ENCODE measurements around the gene HECTD4.

HECTD4 gene

DNA sequence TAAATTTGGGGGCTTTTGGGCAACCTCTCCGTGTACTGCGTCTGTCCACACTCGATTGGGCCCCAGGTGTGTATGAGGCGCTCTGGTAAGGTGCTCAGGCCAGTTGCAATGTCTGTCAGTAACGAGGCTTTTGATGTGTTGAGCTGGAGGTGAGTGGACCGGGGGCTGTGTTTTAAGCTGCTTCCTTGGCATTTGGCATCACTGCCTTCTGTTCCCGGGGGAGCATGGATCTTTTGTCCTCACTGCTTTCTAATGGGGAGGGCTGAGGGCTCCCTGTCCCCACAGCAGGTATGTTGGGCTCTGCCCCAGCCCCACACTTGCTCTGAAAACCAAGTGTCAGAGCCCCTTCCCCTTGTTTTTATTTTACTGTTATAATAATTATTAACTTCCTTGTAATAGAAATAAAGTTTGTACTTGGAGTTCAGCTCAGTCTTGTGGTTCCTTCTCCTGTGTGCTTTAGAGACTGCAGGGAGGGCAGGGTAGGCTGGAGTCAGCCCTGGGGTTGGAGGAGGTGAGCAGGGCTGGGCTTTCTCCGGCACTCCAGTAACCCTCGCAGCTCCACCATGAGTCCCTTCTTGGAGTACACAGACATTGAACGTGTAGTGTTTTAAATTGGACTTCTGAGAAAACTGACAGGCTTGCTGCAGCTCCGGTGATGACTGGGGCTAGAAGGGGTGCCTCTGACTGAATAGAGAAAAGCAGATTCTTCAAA lies 228.9 kb downstream of the HECTD4 start:
- no peak for DNase-seq

DNA sequence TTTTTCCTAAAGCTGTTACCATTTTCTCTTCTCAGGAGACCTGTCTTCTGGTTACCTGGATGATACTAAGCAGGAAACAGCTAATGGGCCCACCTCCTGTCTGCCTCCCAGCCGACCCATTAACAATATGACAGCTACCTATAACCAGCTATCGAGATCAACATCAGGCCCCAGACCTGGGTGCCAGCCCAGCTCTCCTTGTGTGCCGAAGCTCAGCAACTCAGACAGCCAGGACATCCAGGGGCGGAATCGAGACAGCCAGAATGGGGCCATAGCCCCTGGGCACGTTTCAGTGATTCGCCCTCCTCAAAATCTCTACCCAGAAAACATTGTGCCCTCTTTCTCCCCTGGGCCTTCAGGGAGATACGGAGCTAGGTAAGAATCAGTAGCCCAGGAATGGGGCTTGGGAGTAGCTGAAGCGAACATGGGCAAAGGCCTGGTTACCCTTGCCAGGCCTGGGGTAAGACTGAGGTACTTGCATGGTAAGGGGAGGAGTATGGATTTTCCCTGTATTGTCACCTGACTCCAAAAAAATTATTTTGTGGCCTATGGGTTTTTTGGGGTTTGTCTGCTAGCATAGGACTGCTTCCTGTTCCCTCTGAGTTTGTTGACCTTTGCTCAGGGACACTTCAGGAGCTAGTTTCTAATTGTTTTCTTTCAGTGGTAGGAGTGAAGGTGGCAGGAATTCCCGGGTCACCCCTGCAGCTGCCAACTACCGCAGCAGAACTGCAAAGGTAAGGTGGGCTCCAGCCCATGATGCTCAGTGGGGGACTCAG lies 230.3 kb downstream of the HECTD4 start:
- DNase-seq = no peak

DNA sequence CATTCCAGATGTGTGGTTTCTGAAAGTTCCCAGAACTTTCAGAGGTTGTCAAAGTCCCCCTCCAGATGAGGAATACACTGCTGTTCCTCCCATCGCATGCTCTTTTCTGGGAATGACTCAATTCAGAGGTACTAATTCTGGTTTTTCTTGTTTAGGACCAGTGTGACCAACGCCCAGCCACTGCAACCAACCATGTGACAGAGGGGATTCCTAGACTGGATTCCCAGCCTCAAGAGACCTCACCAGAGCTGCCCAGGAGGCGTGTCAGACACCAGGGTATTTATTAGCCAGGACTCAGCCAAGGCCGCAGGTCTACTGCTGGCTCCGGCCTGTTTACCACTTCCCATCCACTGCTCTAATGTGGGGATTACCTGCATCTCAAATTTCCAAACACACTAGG lies 232.6 kb downstream of the HECTD4 start:
- DNase-seq = no peak

DNA sequence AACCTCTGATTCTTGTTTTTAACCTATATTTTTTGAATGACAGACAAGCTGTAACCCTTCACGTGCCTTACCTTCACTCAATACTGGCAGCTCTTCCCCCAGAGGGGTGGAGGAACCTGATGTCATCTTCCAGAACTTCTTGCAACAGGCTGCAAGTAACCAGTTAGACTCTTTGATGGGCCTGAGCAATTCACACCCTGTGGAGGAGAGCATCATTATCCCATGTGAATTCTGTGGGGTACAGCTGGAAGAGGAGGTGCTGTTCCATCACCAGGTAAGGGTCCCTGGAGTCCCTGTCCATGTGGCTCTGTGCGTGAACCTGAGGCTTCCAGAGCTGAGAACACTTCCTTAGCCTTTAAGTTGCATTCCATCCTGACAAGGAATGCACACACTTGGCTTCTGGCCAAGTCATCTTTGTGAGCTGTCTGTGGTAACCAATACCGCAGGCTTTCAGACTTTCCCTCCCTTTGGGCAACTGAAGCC lies 234.2 kb downstream of the HECTD4 start:
- no peak for DNase-seq

DNA sequence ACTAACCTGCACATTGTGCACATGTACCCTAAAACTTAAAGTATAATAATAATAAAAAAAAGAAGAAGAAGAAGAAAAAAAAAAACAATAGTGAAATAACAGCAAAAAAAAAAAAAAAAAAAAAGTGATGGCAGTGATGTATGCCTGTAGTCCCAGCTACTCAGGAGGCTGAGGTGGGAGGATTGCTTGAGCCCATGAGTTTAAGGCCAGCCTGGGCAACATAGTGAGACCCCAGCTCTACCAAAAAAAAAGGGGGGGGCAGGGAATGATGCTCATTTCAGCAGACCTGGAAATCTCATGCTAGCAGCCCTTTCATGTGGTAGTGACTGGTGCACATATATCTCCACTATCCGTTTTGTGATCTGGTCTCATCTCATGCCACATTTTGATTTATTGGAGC lies 236.1 kb downstream of the HECTD4 start:
- DNase-seq = no peak

DNA sequence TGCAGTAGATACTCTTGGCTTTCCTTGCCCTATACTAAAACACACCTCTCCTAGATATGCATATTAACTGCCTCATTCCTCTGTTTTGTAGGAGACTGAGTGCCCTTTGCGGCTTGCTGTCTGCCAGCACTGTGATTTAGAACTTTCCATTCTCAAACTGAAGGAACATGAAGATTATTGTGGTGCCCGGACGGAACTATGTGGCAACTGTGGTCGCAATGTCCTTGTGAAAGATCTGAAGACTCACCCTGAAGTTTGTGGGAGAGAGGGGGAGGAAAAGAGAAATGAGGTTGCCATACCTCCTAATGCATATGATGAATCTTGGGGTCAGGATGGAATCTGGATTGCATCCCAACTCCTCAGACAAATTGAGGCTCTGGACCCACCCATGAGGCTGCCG lies 241.5 kb downstream of the HECTD4 start:
- DNase-seq = no peak

DNA sequence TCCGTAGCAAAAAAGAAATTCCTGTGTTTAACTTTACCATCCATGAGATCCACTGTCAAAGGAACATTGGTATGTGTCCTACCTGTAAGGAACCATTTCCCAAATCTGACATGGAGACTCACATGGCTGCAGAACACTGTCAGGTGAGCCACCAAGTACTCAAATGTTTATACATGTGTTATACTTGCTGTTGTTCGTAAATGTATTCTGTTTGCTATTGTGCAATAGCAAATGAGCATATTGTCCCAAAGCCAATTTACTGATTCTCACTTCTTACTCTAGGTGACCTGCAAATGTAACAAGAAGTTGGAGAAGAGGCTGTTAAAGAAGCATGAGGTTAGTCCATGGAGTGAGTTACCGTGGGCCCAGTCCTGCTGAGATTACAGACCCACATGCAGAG lies 247.5 kb downstream of the HECTD4 start:
- DNase-seq = no peak

DNA sequence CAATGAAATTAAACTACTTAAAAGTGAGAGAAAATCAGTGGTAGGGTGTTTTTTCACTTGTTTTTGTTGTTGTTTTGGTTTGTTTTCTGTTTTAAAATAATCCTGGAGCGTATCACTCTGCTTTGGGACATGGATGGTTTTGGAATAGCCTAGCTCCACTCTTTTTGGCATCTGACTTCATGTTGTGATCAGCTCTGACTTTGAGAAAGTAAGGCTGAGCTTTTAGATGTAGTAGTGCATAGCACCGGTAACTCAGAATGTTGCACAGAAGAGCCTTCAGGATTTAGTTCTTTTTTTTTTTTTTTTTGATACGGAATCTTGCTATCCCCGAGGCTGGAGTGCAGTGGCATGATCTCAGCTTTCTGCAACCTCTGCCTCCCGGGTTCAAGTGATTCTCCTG lies 248.8 kb downstream of the HECTD4 start:
- DNase-seq = no peak

DNA sequence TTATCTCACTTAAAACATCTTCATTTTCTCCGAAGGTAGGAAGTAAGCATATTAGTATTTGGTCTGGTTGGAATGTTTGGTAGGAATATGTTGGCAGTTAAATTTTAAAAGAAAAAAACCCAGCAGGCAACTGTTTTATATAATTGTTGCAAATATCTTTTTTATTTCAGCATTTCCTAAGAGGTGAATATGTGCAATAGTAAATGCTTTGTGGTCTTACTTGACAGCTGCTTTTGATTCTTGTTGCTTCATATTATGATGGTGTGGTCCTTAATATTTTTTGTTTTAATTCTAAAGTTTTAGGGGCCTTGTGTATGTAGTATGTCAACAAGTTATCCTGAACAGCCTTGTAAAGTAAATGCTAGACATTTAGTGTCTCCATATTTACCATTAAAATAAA lies 250.5 kb downstream of the HECTD4 start:
- DNase-seq = no peak

DNA sequence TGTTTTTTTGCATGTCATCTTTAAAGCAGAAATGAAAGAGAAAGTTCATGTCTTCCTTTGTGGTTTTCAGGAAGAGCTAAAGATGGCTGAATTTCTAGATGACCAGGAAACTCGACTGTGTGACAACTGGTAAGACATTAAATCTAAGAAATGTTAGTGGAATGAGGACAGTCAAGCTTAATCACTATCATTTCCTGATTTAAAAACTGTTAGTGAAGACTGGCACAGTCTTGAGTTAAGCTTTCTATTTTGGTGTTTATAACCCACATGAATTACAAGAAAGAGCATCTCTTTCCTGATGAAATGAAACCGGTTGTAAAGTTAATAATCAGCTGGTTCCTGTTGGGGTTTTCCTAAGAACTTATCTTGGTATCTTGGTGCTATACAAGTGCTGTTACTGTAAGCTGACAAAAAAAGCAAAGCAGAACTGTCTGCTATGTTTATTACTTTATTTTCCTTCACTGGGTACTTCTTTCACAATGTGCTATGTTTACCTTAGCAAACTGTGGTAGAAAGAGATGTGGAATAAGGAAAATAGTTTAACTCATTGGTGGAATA lies 251.7 kb downstream of the HECTD4 start:
- DNase-seq = peak in 3 of 6 experiments; percentile 54 to 66 (median 65)

DNA sequence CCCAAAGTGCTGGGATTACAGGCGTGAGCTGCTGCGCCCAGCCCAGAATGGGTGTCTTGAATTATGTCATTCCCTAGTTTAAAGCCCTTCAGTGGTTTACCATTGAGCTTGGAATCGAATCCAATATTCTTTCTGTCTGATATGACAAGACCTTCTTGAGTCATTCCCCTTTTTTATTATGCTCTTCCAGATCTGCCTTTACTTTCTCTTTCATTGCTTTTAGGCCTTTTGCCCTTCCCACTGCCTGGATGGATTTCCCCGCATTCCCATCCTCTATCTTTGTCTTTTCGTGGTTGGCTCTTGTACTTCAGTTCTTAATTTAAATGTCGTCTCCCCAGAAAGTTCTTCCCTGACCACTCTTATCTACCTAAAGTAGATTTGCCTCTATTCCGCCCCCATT lies 255.3 kb downstream of the HECTD4 start:
- no peak for DNase-seq

DNA sequence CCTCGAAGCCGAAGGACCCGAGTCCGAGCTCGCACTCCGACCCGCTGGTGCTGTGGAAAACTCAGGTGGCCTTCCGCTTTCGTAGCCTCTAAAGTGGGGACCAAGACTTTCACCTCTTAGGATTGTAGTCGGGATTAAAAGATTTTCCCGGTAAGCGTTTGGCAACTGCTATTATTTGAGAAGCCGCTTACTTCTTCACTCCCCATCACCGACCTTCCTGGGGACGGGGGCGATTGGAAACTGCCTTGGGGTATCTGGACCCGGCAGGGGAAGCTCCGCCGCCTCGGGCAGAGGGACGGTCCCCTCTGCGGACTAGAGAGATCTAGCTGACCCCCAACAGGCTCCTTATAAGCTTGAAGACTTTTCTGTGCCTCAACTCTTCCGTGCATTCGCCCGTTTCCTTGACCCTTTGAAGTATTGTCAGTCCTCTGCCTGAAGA lies 256.2 kb downstream of the HECTD4 start:
- no peak for DNase-seq

DNA sequence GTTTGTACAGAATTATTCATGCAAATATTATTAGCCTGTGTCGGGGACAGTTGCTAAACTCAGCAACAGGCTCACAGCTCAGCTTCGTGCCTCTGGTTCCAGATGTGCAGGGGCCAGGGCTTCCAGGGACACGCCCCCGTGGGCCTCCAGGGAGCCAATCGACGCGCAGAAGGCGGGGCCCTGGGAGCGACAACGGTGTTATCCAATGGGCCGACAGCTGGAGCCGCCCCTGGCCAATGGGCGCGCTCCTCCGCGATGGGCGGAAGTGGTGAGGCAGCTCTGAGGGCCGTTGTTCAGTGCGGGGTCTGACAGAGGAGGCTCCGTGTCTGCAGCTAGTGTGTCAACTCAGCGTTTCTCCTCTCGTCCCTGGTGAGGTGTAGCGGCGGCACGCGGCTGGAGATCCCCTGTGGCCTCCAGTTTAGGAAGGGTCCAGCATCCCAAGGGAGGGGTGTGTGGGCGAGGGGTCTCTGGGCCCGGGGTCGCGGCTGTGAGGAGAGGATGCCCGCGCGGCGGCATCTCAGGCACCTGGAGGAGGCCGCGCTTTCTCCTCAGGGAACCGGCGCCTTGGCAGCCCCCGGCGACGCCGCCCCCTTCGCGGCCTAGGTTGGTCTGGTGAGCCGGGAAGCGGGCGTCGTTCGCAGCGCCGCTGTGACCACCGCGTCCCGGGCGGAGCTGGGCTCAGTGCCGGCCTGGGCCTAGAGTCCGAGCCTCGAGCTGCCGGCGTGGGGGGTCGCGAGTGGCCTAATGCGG lies 256.8 kb downstream of the HECTD4 start, which contains the start of gene TRAFD1:
Gene TRAFD1 (plus strand): TSS at position 311 of the 750 bp plus-strand sequence. CDS start 4,963 bp downstream, outside the sequence.
- peak; percentile 94 to 97 (median 96) for DNase-seq

DNA sequence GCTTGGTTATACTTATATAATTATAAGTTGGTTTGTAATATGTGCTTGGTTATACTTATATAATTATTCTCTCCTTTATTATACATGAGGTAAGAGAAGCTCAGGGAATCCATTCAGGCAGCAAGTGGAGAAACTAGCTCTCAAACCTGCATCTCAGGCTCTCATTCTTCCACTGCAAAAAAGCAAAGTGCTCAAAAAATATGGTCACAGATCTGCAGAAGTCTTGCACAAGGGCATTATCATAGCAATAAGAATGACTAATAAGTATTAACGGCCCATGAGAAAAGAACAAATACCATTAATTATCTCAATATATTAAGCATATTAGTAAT lies 257.3 kb downstream of the HECTD4 start:
- DNase-seq = no peak

DNA sequence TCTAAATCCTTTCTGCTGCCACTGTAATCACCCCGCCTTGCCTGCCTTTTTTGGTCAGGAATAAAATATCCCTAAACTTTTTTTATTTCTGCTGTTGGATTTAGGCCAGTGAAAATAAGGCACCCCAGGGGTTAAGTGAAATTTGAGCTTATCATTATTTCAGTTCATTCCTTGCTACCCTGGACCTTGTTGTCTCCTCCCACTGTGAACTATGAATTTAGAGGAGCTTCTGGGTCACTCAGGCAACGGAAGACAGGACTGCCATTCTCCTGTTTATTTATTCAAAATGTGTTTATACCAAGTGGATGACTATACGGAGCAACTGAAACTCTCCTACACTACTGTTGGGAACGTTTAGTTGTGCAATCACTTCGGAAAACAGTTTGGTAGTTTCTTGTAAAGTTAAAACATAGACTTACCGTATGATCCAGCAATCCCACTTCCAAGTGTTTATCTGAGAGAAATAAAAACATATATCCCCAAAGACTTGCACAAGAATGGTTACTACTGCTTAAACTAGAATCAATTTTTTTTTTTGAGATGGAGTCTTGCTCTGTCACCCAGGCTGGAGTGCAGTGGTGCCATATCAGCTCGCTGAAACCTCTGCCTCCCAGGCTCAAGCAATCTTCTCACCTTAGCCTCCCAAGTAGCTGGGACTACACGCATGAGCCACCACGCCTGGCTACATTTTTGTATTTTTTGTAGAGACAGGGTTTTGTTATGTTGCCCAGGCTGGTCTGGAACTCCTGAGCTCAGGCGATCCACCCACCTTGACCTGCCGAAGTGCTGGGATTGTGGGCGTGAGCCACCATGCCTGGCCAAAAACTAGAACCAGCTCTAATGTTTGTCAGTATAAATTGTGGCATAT lies 259.2 kb downstream of the HECTD4 start:
- no peak for DNase-seq

DNA sequence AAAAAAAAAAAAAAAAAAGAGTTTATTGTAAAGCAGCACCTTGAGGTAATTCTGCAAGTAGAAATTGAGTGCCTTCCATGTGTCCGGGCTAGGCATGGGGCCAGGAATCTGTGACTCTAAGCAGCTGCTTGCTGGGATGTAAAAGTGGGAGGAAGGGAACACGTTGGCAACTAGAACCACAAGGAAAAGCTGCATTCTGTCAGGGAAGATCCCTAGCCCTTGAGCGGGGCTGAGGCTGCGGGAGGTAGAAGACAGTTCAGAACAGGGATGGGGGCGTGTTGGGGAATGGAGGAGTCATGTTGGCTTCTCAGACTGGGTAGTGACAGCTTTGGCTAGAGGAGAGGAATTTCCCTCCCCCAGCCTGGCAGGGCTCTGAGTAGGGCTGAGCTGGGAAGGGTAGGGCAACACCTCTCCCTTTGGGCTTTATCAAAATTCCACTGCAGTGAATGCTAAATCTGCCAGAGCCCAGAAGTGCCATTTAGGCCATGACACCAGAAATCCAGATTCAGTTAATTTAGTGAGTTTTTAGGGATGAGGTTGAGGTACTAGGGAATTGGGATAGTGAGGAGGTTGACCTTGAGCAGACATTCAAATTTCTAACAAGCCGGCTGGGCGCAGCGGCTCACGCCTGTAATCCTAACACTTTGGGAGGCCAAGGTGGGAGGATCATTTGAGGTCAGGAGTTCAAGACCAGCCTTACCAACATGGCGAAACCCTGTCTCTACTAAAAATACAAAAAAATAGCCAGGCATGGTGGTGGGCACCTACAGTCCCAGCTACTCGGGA lies 260.3 kb downstream of the HECTD4 start:
- no peak for DNase-seq

DNA sequence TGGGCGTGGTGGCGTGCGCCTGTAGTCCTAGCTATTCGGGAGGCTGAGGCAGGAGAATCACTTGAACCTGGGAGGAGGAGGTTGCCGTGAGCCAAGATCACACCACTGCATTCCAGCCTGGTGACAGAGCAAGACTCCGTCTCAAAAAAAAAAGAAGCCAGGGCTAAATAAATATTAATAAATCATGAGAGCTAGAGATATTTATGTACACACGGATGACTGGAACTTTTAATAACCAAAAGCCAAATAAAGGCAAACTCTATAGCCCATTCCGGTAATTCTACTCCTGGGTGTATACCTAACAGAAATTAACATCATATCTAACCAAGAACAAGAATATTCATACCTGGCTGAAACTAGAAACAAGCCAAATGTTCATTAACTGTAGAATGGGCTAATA lies 264.5 kb downstream of the HECTD4 start:
- no peak for DNase-seq

DNA sequence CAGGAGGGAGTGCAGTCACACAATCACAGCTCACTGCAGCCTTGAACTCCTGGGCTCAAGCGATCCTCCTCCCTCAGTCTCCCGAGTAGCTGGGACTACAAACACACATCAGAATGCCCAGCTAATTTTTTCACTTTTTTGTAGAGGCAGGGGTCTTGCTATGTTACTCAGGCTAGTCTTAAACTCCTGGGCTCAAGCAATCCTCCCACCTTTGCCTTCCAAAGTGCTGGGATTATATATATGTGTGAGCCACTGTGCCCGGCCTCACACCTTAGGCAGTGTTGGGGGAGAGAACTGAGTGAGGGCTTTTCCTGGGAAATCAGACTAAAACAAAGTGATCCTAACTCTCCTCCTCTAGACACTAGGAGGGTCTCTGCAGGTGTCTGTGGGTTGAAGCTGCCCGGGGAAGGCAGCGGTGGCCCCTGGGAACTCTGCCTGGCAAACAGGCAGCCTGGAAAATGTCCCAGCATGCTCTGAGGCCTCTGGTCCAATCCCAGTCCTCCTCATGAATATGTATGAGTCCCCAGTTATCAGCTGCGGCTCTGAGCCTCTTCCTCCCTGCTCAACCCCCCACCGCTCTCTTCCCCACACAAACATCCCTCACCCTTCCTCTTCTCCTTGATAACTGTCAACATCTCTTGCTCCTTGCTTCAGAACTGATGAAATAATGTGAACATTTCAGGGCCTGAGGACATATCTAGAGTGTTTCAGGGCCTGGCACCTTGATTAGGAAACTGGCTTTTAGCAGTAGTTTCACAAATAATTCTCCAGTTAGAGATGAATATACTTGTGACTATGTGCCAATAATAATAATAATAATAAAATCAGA lies 265.8 kb downstream of the HECTD4 start:
- DNase-seq = no peak

DNA sequence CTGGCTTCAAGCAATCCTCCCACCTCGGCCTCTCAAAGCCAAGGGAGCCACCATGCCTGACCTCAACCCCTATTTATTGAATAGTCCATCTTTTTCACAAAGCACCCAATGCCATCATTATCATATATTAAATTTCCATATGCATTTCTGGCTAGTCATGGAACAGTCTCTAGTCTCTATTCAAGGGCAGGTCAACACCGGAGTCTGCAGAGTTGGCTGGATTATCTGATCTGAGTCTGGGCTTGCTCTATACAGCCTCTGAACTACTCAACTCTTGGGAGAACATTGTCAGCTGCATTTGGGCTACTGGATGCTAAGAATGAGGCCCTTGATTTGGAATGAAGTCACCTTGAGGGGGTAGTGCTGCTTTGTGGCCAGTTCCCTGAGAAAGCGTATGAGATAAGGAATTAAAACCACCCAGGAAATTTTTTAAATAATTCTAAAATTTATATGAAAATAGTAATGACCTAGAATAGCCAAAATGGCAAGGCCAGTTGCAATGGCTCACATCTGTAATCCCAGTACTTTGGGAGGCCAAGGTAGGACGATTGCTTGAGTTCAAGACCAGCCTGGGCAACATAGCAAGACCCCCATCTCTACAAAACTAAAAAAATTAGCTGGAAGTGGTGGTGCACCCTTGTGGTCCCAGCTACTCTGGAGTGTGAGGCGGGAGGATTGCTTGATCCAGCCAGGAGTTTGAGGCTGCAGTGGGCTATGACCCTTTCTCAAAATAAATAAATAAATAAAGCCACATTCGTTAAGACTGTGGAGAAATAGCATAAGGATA lies 266.8 kb downstream of the HECTD4 start:
- no peak for DNase-seq
